ENCODE data around the gene UTS2R.

- no peak for TF ChIP-seq CTCF (IDR thresholded peaks at IDR 0.05)
- TF ChIP-seq POLR2A (IDR thresholded peaks at IDR 0.05), result no peak
- no peak for TF ChIP-seq POLR2AphosphoS5 (IDR thresholded peaks at IDR 0.05)
- no peak for TF ChIP-seq EP300 (IDR thresholded peaks at IDR 0.05)
These were observed 35.7 kb downstream of the UTS2R start for GRCh38 chr17:82407255-82407654.

All from upper lobe of left lung (tissue), 4 donors.